ENCODE data around the gene LAPTM5. TPM values are rescaled to one million over a fixed set of nuclear protein-coding genes. Genes with fewer than 3 reads are reported as not detected.
"Not testable (repeated sequence)": the region's sequence is repeated elsewhere in the genome, so short reads cannot be mapped to it uniquely, and the experiment has no call there.

Gene LAPTM5
- total and polyA plus RNA-seq, 2 of the 8 experiments (the other 6 are each of a cell fraction or from before 2014, with no cell fraction given) = 0.37 to 1.4 TPM

GRCh38 chr1:30688920-30689794 lies 68.4 kb downstream of the LAPTM5 start (continued):
- TF ChIP-seq TAF1 (IDR thresholded peaks at IDR 0.05; ENCODE audit: low read depth, low read length) = no peak

- H3K4ac ChIP-seq (replicated peaks; ENCODE audit: insufficient read length, low read depth, low read length); H3K27me3 ChIP-seq (replicated peaks in 1 of 4; ENCODE audit: control insufficient read depth in 3 of 4, extremely low read depth in 1 of 4, insufficient read depth in 3 of 4, low read length in 3 of 4); H3K9me3 ChIP-seq (ENCODE audit: insufficient read depth in 2 of 2, low read depth in 1 of 2, low read length in 1 of 2); H3K18ac ChIP-seq (ENCODE audit: extremely low read depth, low read length); H4K91ac ChIP-seq (replicated peaks; ENCODE audit: insufficient read length, low read length); H4K5ac ChIP-seq (ENCODE audit: insufficient read length, low read depth, low read length); H3K4me2 ChIP-seq (ENCODE audit: insufficient read depth in 1 of 2, low read depth in 2 of 2, low read length in 2 of 2); H2AFZ ChIP-seq (ENCODE audit: low read length); H4K8ac ChIP-seq (ENCODE audit: extremely low read depth, insufficient read depth, low read length); H3K36me3 ChIP-seq (ENCODE audit: control insufficient read depth in 2 of 4, insufficient read depth in 4 of 4, low read length in 3 of 4); DNase-seq (ENCODE audit: low read depth in 1 of 2, low spot score in 2 of 2); H2BK120ac ChIP-seq (replicated peaks; ENCODE audit: low read depth, low read length); H3K79me1 ChIP-seq (ENCODE audit: low read depth, low read length); FAIRE-seq; H3K4me3 ChIP-seq (ENCODE audit: extremely low read depth in 1 of 4, insufficient read depth in 2 of 4, low read depth in 3 of 4, low read length in 4 of 4); H4K20me1 ChIP-seq (replicated peaks in 1 of 2; ENCODE audit: control insufficient read depth in 1 of 2, insufficient read depth in 2 of 2, low read length in 2 of 2); H3K14ac ChIP-seq (ENCODE audit: insufficient read length); H3K79me2 ChIP-seq (ENCODE audit: control insufficient read depth in 1 of 2, insufficient read depth in 2 of 2, low read length in 2 of 2); CTCF ChIA-PET (ENCODE audit: partially characterized antibody); H3K27ac ChIP-seq (ENCODE audit: low read depth, low read length); POLR2A ChIA-PET (ENCODE audit: partially characterized antibody); H3K23ac ChIP-seq (ENCODE audit: insufficient read length); H2BK5ac ChIP-seq (ENCODE audit: low read depth, low read length); H3K56ac ChIP-seq (replicated peaks; ENCODE audit: insufficient read length, low read depth, low read length); H3K9ac ChIP-seq (replicated peaks in 1 of 4; ENCODE audit: extremely low read depth in 1 of 4, low read depth in 3 of 4, low read length in 3 of 4); H2BK20ac ChIP-seq (ENCODE audit: low read length); H3K23me2 ChIP-seq (ENCODE audit: low read depth, low read length): not testable (repeated sequence)
- WGBS, 2 experiments (ENCODE audit: extremely low coverage in 1 of 2, insufficient coverage in 1 of 2, insufficient read length in 1 of 2, insufficient replicate concordance in 2 of 2, low coverage in 1 of 2, low lambda C conversion rate in 2 of 2, missing lambda C conversion rate in 1 of 2) = 90% methylated on average over 9 of the region's 9 CpGs; no CpG with 5 or more reads in 1 of the 2 experiments
- Histone ChIP-seq H2BK12ac (ENCODE audit: low read depth, low read length) (peak overlapping the region; percentile 60; the same call in 1 of the 2 replicates), H2BK15ac (ENCODE audit: low read length) (0 out of 2 replicates have a peak overlapping the region, but pooled peaks have one; percentile 40), H3K4me1 (replicated peaks in 1 of 4; ENCODE audit: control insufficient read depth in 3 of 4, insufficient read depth in 4 of 4, low read length in 3 of 4) (peaks cover 0 to 20% (median 11%) of the 10 kb centered on the region in 4 experiments; a peak in 6 of 7 replicates), H2AK5ac (ENCODE audit: low read depth, low read length) (0 out of 2 replicates have a peak overlapping the region, but pooled peaks have one; percentile 20)
Measured at GRCh38 chr1:30688516-30688915, 69.1 kb downstream of the LAPTM5 start.
